AG08395 (cell line): ENCODE data around the gene B3GAT3.
"Not testable (repeated sequence)": the region's sequence is repeated elsewhere in the genome, so short reads cannot be mapped to it uniquely, and the experiment has no call there.

Experiments used
- DNase-seq: peaks from one replicate; pipeline ENCODE4 v3.0.0; 2012; ENCODE audit warnings: mixed read lengths, low spot score

The B3GAT3 gene

GRCh38 chr11:62621567-62622470, at the start of gene B3GAT3:
Gene B3GAT3, minus strand, starts transcription at chr11:62621986. Its CDS starts 39 bp downstream, at chr11:62621947.
- DNase-seq = peak; percentile 99

DNA sequence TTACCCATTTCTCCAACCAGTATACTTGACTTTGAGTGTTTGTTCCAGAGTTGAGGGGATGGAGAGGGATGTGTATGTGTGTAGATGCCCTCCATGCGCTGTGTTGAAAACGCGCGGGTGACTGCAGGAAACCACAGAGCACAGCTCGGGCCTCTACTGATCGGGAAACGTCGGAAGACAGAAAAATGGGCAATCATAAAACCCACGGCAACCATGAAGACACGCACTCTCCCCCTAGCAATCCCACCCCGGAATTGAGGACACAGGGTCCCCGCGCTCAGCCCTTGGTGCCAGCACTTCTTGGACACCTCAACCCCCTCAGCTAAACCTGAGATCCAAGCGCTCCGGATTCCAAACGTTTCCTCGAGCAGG, 49.4 kb upstream of the B3GAT3 start:
- DNase-seq = peak; percentile 35

DNA sequence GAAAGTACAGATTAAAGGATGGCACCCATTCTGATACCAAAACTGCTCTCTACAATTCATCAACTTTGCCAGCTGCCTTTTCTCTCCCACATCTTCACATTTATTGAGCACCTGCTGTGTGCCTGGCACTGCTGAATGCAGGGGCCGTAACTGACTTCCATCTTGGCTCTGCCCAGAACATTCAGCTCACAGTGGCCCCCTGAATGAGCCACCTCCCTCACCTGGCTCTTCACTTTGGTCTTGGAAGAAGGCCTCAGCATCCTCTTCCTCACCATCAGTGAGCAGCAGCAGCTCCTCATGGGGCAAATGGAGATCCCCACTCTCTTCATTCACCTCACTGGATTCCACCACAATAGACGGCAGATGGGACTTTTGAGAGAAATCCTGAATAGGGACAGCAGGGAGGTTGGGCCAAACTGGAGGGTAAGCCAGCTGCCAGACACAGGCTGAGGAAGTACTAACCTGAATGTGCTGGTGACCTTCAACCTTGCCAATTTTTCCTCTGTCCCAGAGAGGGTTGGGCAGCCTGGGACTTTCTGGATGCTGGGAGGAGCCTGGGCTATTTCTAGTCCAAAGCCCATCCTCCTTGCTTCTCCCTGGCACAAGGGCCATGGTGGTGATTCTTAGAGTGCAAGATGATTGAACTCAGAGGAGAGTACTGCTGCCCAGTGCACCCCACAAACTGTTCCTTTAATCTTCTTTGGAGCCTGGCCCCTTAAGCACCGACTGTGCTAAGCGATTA, 47.8 kb upstream of the B3GAT3 start:
- DNase-seq = no peak

- no peak for DNase-seq
Observed at GRCh38 chr11:62667460-62667859, 45.7 kb upstream of the B3GAT3 start.

GRCh38 chr11:62666259-62666926, 44.6 kb upstream of the B3GAT3 start:
- DNase-seq = no peak

DNA sequence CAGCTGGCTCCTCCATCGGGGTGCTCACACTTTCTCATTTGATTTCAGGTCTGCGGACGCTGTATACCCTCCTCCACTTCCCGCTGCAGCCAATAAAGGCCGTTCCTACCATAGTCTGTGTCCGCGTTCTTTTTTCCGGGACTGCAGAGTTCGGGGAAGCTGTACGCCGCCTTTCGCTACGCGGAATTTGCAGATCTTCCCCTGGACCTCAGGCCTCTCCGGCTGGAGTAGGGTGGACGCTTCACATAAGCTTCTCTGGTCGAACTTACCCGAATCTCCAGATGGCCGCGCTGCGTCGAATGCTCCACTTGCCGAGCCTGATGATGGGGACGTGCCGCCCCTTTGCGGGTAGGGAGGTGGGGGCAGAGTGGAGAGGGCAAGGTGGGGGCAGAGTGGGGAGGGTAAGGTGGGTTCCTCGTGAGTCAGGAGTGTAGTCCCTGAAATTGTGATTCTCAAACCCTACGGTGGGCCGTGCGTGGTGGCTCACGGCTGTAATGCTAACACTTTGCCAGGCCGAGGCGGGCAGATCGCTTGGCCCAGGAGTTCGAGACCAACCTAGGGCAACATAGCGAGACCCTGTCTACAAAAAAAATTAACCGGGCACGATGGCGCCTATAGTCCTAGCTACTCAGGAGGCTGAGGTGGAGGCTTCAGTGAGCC, 43.9 kb upstream of the B3GAT3 start:
- peak; percentile 41 for DNase-seq

- DNase-seq = peak; percentile 98
Observed at GRCh38 chr11:62665075-62665598, 43.4 kb upstream of the B3GAT3 start, which contains the start of the genes C11orf98 and CSKMT. Gene C11orf98, minus strand, starts transcription at chr11:62665210. Its CDS starts 41 bp downstream, at chr11:62665169. Gene CSKMT, plus strand, starts transcription at chr11:62665312. Its CDS starts 568 bp downstream, at chr11:62665880.

- DNase-seq = no peak
Observed at GRCh38 chr11:62664405-62665074, 42.8 kb upstream of the B3GAT3 start.

- no peak for DNase-seq
Observed at GRCh38 chr11:62656796-62657429, 35.1 kb upstream of the B3GAT3 start.

GRCh38 chr11:62654297-62654696, 32.5 kb upstream of the B3GAT3 start:
- DNase-seq = no peak

- DNase-seq = no peak
Observed at GRCh38 chr11:62652161-62653006, 30.6 kb upstream of the B3GAT3 start.

DNA sequence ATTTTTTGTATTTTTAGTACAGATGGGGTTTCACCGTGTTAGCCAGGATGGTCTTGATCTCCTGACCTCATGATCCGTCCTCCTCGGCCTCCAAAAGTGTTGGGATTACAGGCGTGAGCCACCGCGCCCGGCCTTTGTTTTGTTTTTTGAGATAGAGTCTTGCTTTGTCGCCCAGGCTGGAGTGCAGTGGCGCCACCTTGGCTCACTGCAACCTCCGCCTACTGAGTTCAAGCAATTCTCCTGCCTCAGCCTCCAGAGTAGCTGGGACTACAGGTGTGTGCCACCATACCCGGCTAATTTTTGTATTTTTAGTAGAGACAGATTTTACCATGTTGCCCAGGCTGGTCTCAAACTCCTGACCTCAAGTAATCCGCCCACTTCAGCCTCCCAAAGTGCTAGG, 28.5 kb upstream of the B3GAT3 start:
- DNase-seq = not testable (repeated sequence)

- DNase-seq = no peak
Observed at GRCh38 chr11:62649486-62649885, 27.7 kb upstream of the B3GAT3 start.

DNA sequence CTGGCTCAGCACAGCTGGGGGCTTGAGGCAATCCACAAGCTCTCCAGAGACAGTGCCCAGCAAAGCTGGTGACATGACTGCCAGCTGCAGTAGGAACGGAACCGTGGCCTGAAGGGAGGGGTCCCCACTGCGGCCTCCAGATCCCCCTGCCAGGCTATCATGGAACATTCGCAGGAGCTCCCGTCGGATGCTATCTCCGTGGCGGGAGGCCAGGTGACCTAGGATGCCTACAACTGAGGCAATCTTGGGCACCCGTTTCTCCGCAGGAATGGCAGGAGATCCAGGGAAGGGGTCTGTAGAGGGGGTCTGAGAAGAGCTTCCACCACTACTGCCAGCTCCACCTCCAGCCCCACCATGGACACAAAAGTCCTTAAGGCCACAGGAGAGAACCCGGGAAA, 27.2 kb upstream of the B3GAT3 start:
- no peak for DNase-seq

DNA sequence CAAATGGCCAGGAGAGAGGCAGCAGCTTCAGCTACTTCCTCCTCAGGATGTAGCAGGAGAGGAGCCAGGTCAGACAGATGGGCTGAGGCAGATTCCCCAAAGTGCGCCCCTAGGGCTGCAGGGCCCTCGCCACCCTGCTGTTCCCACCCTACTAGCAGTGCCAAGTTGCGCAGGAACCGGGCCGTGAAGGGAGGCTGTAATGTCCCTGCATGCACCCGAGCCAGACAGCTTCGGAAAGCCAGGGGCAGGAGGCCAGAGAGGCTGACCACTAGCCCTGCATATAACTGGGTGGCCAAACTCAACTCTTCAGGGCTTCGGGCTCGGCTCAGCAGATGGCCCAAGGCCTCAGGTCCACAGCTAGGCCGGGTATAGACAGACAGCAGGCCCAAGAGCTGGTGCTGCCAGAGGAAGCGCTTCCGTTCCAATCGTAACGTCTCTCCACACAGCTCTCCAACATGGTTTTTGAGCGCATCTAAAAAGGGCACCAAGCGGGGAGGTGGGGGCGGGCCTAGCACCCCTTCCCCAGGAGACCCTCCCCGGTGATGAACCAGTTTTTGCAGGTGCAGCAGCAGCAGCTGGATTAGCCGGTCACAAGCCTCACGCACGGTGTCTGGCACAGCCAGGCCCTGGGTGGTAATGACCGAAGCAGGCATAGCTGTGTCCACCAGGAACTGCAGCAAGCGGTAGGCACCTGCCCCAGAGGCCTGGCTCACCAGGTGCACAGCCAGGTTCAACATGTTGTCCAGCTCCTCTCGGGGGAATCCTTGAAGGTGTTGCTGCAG, 26.6 kb upstream of the B3GAT3 start:
- DNase-seq = no peak

DNA sequence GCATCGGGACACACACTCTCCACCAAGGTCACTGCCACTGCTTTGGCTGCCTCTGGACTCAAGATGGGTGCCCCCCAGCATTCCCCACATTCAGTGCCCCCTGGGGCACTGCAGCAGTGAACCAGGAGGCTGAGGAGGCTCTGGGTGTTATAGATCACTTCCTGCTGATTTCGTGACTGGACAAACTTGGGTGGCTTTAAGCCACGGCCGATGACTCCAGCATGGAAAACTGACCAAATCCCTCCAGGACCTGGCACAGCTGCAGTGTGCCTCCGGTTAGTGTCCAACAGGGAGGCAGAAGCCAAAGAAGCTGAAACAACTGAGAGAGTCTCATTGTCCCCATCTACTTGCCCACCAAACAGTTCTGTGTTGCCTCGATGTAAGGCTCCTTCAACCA, 25.8 kb upstream of the B3GAT3 start:
- DNase-seq = peak; percentile 29

GRCh38 chr11:62646825-62647608, 25.2 kb upstream of the B3GAT3 start:
- no peak for DNase-seq
